SK-N-SH treated with all-trans-retinoic acid at 6 μM for 48 hours (cell line): ENCODE measurements around the gene LYG1.
"Not testable (repeated sequence)": the region's sequence is repeated elsewhere in the genome, so short reads cannot be mapped to it uniquely, and the experiment has no call there.

Experiments used
- ATAC-seq: fragments of 200-7000 bp; cut with Tn5 transposase; 3 replicates; pipeline ENCODE4 v1.9.1; 2020; ENCODE audit warnings: mild to moderate bottlenecking, moderate library complexity
- ARNTL ChIP-seq: fragments of 450-650 bp; formaldehyde crosslinking; IDR thresholded peaks from 2 replicates; pipeline ENCODE4 v1.5.0; 2020; ENCODE audit warnings: low read depth, mild to moderate bottlenecking, moderate library complexity, borderline replicate concordance
- BACH2 ChIP-seq: fragments of 250-450 bp; sonication (Bioruptor Pico); IDR thresholded peaks from 2 replicates; pipeline ENCODE4 v1.9.0; 2021; ENCODE audit warnings: mild to moderate bottlenecking, borderline replicate concordance
- CSDC2 ChIP-seq: fragments of 250-450 bp; sonication (Bioruptor Pico); IDR thresholded peaks from 2 replicates; pipeline ENCODE4 v1.5.0; 2020; ENCODE audit warnings: mild to moderate bottlenecking, moderate library complexity
- ESRRG ChIP-seq: fragments of 250-450 bp; sonication (Bioruptor Pico); IDR thresholded peaks from 2 replicates; pipeline ENCODE4 v1.6.1; 2021; ENCODE audit warnings: mild to moderate bottlenecking
- ISL1 ChIP-seq: fragments of 250-450 bp; sonication (Bioruptor Pico); IDR thresholded peaks from 2 replicates; pipeline ENCODE4 v2.1.2; 2022; ENCODE audit warnings: mild to moderate bottlenecking, moderate library complexity
- OSR1 ChIP-seq: fragments of 250-450 bp; sonication (Bioruptor Pico); IDR thresholded peaks from 2 replicates; pipeline ENCODE4 v1.8.0; 2022; ENCODE audit warnings: moderate library complexity, mild to moderate bottlenecking, inconsistent platforms
- PPARA ChIP-seq: fragments of 250-450 bp; sonication (Bioruptor Pico); IDR thresholded peaks from 2 replicates; pipeline ENCODE4 v1.5.0; 2020; ENCODE audit warnings: mild to moderate bottlenecking, borderline replicate concordance
- SNAI2 ChIP-seq: fragments of 250-450 bp; sonication (Bioruptor Pico); IDR thresholded peaks from 2 replicates; pipeline ENCODE4 v1.5.0; 2020; ENCODE audit warnings: mild to moderate bottlenecking, moderate library complexity
- TCF4 ChIP-seq: fragments of 250-450 bp; sonication (Bioruptor Pico); IDR thresholded peaks from 2 replicates; pipeline ENCODE4 v1.8.0; 2021; ENCODE audit warnings: mild to moderate bottlenecking, moderate library complexity, borderline replicate concordance
- TOX ChIP-seq: fragments of 250-450 bp; sonication (Bioruptor Pico); IDR thresholded peaks from 2 replicates; pipeline ENCODE4 v1.8.0; 2021; ENCODE audit warnings: mild to moderate bottlenecking, moderate library complexity, borderline replicate concordance
- ZC3H10 ChIP-seq: fragments of 250-450 bp; sonication (Bioruptor Pico); IDR thresholded peaks from 2 replicates; pipeline ENCODE4 v1.5.1; 2021; ENCODE audit warnings: mild to moderate bottlenecking, moderate library complexity
- ZFP3 ChIP-seq: fragments of 250-450 bp; sonication (Bioruptor Pico); IDR thresholded peaks from 2 replicates; pipeline ENCODE4 v1.5.0; 2020; ENCODE audit warnings: mild to moderate bottlenecking, moderate library complexity
- ZFP30 ChIP-seq: fragments of 450-650 bp; formaldehyde crosslinking; IDR thresholded peaks from 2 replicates; pipeline ENCODE4 v1.5.0; 2022; ENCODE audit warnings: mild to moderate bottlenecking, moderate library complexity
- ZNF565 ChIP-seq: fragments of 450-650 bp; formaldehyde crosslinking; conservative IDR thresholded peaks from 2 replicates; pipeline ENCODE4 v1.5.0; 2020; ENCODE audit warnings: low read depth, mild to moderate bottlenecking, moderate library complexity
- ZNF70 ChIP-seq: fragments of 450-650 bp; formaldehyde crosslinking; IDR thresholded peaks from 2 replicates; pipeline ENCODE4 v1.5.0; 2020; ENCODE audit warnings: mild to moderate bottlenecking, moderate library complexity
- ZNF8 ChIP-seq: fragments of 450-650 bp; formaldehyde crosslinking; IDR thresholded peaks from 2 replicates; pipeline ENCODE4 v1.5.0; 2020; ENCODE audit warnings: mild to moderate bottlenecking, moderate library complexity
- TF ChIP-seq, protein P1 (sequence below): fragments of 250-450 bp; sonication (Bioruptor Pico); IDR thresholded peaks from 2 replicates; pipeline ENCODE4 v1.8.0; 2020; ENCODE audit warnings: mild to moderate bottlenecking, moderate library complexity, borderline replicate concordance
- TF ChIP-seq, protein P2 (sequence below): fragments of 250-450 bp; sonication (Bioruptor Pico); IDR thresholded peaks from 2 replicates; pipeline ENCODE4 v1.5.0; 2020; ENCODE audit warnings: mild to moderate bottlenecking, moderate library complexity
- TF ChIP-seq, protein P3 (sequence below): fragments of 250-450 bp; sonication (Bioruptor Pico); IDR thresholded peaks from 2 replicates; pipeline ENCODE4 v1.8.0; 2021; ENCODE audit warnings: low read depth, mild to moderate bottlenecking, moderate library complexity, borderline replicate concordance
- TF ChIP-seq, protein P4 (sequence below): fragments of 250-450 bp; sonication (Bioruptor Pico); IDR thresholded peaks from 2 replicates; pipeline ENCODE4 v1.5.1; 2020; ENCODE audit warnings: low read depth, mild to moderate bottlenecking, moderate library complexity
- TF ChIP-seq, protein P5 (sequence below): fragments of 250-450 bp; sonication (Bioruptor Pico); IDR thresholded peaks from 2 replicates; pipeline ENCODE4 v1.5.1; 2021; ENCODE audit warnings: mild to moderate bottlenecking, moderate library complexity

The LYG1 gene

DNA sequence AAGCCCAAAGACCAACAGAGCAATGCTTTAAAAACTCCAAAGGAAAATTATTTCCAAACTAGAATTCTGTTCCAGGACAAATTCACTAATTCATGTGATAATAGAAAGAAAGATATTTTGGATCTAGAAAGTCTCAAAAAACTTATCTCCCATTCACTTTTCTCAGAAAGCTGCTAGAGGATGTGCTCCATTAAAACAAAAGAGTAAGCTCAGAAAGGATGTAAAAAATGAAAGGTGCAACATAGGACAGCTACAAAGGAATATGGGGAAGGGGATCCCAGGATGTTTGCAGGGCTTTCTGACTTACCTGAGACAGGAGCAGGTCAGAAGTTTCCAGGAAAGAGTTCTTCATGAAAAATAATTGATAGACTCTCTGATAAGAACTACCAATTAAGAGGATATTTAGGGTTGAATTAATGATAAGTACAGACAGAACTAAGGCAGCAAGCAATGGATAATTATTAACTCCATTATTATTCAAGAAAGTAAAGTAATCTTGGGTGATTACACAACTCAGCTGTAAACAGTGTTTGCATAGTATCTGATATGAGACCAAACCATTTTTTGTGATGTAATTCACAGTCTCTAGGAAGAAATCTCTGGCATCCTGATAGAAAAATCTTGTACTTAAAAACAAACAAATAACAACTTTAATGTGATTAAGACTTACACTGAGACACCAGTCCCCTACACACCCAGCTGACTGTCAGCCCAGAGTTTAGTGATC is 20.9 kb downstream of the LYG1 start:
- no peak for TF ChIP-seq TCF4 (CRISPR knock-in tag)
- TF ChIP-seq ZFP3 (CRISPR knock-in tag), result no peak
- TF ChIP-seq, protein P1, sequence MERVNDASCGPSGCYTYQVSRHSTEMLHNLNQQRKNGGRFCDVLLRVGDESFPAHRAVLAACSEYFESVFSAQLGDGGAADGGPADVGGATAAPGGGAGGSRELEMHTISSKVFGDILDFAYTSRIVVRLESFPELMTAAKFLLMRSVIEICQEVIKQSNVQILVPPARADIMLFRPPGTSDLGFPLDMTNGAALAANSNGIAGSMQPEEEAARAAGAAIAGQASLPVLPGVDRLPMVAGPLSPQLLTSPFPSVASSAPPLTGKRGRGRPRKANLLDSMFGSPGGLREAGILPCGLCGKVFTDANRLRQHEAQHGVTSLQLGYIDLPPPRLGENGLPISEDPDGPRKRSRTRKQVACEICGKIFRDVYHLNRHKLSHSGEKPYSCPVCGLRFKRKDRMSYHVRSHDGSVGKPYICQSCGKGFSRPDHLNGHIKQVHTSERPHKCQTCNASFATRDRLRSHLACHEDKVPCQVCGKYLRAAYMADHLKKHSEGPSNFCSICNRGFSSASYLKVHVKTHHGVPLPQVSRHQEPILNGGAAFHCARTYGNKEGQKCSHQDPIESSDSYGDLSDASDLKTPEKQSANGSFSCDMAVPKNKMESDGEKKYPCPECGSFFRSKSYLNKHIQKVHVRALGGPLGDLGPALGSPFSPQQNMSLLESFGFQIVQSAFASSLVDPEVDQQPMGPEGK (CRISPR knock-in tag), result no peak
- no peak for TF ChIP-seq BACH2 (CRISPR knock-in tag)
- no peak for TF ChIP-seq ZNF565 (CRISPR knock-in tag)
- no peak for TF ChIP-seq OSR1 (CRISPR knock-in tag)
- TF ChIP-seq ZC3H10, result no peak
- no peak for TF ChIP-seq ZFP30 (CRISPR knock-in tag)
- TF ChIP-seq ESRRG (CRISPR knock-in tag), result no peak
- TF ChIP-seq, protein P2, sequence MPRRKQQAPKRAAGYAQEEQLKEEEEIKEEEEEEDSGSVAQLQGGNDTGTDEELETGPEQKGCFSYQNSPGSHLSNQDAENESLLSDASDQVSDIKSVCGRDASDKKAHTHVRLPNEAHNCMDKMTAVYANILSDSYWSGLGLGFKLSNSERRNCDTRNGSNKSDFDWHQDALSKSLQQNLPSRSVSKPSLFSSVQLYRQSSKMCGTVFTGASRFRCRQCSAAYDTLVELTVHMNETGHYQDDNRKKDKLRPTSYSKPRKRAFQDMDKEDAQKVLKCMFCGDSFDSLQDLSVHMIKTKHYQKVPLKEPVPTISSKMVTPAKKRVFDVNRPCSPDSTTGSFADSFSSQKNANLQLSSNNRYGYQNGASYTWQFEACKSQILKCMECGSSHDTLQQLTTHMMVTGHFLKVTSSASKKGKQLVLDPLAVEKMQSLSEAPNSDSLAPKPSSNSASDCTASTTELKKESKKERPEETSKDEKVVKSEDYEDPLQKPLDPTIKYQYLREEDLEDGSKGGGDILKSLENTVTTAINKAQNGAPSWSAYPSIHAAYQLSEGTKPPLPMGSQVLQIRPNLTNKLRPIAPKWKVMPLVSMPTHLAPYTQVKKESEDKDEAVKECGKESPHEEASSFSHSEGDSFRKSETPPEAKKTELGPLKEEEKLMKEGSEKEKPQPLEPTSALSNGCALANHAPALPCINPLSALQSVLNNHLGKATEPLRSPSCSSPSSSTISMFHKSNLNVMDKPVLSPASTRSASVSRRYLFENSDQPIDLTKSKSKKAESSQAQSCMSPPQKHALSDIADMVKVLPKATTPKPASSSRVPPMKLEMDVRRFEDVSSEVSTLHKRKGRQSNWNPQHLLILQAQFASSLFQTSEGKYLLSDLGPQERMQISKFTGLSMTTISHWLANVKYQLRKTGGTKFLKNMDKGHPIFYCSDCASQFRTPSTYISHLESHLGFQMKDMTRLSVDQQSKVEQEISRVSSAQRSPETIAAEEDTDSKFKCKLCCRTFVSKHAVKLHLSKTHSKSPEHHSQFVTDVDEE (CRISPR knock-in tag), result no peak
- TF ChIP-seq CSDC2 (CRISPR knock-in tag), result no peak
- no peak for TF ChIP-seq ISL1
- TF ChIP-seq ARNTL (CRISPR knock-in tag), result no peak
- no peak for TF ChIP-seq PPARA (CRISPR knock-in tag)
- TF ChIP-seq, protein P3, sequence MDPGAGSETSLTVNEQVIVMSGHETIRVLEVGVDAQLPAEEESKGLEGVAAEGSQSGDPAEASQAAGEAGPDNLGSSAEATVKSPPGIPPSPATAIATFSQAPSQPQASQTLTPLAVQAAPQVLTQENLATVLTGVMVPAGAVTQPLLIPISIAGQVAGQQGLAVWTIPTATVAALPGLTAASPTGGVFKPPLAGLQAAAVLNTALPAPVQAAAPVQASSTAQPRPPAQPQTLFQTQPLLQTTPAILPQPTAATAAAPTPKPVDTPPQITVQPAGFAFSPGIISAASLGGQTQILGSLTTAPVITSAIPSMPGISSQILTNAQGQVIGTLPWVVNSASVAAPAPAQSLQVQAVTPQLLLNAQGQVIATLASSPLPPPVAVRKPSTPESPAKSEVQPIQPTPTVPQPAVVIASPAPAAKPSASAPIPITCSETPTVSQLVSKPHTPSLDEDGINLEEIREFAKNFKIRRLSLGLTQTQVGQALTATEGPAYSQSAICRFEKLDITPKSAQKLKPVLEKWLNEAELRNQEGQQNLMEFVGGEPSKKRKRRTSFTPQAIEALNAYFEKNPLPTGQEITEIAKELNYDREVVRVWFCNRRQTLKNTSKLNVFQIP, result no peak
- ATAC-seq, result no peak

DNA sequence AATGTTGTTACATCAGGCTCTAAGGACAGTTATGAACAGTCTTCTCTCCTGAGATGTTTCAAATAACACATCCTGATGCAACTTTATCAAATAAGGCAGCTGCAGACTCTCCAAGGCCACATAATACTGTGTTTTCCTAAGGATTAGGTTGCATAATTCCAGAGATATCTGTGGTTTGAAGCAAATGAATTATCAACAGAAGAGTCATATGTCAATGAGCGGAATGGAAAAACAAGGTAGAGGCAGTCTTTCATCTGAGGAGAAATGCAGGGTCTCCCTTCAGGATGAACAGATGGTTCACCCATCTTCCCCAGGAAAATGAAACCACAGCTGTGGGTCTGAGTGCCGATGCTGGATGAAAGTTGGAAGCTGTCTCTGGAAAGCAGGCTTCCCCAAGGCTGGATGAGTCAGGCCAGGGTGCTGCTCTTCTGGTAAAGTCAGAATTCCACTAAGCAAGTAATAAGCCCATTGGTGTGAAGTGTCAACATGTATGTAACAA is 22.2 kb downstream of the LYG1 start:
- peak; percentile 76 for ATAC-seq
- no peak for TF ChIP-seq ESRRG (CRISPR knock-in tag)
- TF ChIP-seq TCF4 (CRISPR knock-in tag), result no peak

DNA sequence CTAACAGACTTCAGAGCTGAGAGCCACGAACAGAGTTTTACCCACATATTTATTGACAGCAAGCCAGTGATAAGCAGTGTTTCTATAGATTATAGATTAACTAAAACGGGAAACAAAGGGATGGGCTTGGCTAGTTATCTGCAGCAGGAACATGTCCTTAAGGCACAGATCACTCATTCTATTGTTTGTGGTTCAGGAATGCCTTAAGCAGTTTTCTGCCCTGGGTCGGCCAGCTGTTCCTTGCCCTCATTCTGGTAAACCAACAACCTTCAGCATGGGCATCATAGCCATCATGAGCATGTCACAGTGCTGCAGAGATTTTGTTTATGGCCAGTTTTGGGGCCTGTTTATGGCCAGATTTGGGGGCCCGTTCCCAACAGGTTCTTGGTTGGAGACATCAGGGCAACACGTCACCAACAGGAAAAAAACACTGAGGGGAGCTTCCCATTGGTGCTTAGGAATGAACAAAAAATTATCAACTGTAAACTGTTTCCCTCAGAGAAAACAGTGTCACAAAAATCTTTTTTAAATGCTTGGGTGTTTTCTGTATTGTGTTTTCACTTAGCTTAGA is 22.7 kb downstream of the LYG1 start:
- ATAC-seq, result not testable (repeated sequence)

DNA sequence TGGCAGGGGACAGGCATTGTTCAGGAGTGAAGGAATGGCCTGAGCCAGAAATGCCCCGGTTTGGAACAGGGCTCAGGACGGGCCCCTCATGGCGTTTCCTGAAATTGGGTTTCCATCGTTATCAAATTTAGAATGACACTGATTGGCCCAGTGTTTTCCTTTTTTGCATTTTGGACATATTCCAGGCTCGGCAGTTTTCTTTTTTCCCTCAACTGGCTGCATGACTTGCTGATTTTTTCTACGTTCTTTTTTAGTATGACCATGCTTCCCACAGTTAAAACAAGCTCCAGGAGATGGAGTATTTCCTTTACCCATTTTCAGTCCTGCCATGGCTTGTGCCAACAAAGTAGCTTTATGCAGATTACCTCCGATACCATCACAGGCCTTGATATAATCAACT is 25.1 kb downstream of the LYG1 start:
- no peak for ATAC-seq
- TF ChIP-seq TCF4 (CRISPR knock-in tag), result no peak
- TF ChIP-seq, protein P3, result no peak
- TF ChIP-seq ZFP30 (CRISPR knock-in tag), result no peak
- TF ChIP-seq ZNF70 (CRISPR knock-in tag), result no peak
- no peak for TF ChIP-seq SNAI2 (CRISPR knock-in tag)
- TF ChIP-seq, protein P4, sequence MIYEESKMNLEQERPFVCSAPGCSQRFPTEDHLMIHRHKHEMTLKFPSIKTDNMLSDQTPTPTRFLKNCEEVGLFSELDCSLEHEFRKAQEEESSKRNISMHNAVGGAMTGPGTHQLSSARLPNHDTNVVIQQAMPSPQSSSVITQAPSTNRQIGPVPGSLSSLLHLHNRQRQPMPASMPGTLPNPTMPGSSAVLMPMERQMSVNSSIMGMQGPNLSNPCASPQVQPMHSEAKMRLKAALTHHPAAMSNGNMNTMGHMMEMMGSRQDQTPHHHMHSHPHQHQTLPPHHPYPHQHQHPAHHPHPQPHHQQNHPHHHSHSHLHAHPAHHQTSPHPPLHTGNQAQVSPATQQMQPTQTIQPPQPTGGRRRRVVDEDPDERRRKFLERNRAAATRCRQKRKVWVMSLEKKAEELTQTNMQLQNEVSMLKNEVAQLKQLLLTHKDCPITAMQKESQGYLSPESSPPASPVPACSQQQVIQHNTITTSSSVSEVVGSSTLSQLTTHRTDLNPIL (CRISPR knock-in tag), result no peak
- no peak for TF ChIP-seq ARNTL (CRISPR knock-in tag)
- TF ChIP-seq PPARA (CRISPR knock-in tag), result no peak
- TF ChIP-seq, protein P1 (CRISPR knock-in tag), result no peak
- TF ChIP-seq TOX (CRISPR knock-in tag), result no peak
- TF ChIP-seq OSR1 (CRISPR knock-in tag), result no peak
- no peak for TF ChIP-seq ZNF8 (CRISPR knock-in tag)
- TF ChIP-seq, protein P5, sequence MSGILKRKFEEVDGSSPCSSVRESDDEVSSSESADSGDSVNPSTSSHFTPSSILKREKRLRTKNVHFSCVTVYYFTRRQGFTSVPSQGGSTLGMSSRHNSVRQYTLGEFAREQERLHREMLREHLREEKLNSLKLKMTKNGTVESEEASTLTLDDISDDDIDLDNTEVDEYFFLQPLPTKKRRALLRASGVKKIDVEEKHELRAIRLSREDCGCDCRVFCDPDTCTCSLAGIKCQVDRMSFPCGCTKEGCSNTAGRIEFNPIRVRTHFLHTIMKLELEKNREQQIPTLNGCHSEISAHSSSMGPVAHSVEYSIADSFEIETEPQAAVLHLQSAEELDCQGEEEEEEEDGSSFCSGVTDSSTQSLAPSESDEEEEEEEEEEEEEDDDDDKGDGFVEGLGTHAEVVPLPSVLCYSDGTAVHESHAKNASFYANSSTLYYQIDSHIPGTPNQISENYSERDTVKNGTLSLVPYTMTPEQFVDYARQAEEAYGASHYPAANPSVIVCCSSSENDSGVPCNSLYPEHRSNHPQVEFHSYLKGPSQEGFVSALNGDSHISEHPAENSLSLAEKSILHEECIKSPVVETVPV (CRISPR knock-in tag), result no peak
- no peak for TF ChIP-seq ZFP3 (CRISPR knock-in tag)
- TF ChIP-seq CSDC2 (CRISPR knock-in tag), result no peak
- no peak for TF ChIP-seq ESRRG (CRISPR knock-in tag)
- TF ChIP-seq, all 23 proteins: peak for 0
